HG03571 (cell line): ENCODE measurements around the gene TMEM232.
"Not testable (repeated sequence)": the region's sequence is repeated elsewhere in the genome, so short reads cannot be mapped to it uniquely, and the experiment has no call there.

Experiments
- ATAC-seq: cut with Tn5 transposase; IDR thresholded peaks from one replicate; pipeline ENCODE4 v1.9.1; 2021; ENCODE audit not compliant: unreplicated experiment

The TMEM232 gene

GRCh38 chr5:110726249-110727024 is at the start of gene TMEM232:
Gene TMEM232 (minus strand): TSS chr5:110726671. CDS start chr5:110667352, 59,319 bp downstream.
- peak; percentile 100 for ATAC-seq

GRCh38 chr5:110770286-110770685 is 43.8 kb upstream of the TMEM232 start:
- ATAC-seq: no peak

GRCh38 chr5:110769000-110769681 is 42.7 kb upstream of the TMEM232 start:
- no peak for ATAC-seq

- no peak for ATAC-seq
These were observed 41.8 kb upstream of the TMEM232 start for GRCh38 chr5:110768138-110768860.

- ATAC-seq: no peak
These were observed 33.7 kb upstream of the TMEM232 start for GRCh38 chr5:110760158-110760557.

- no peak for ATAC-seq
These were observed 30.8 kb upstream of the TMEM232 start for GRCh38 chr5:110757118-110757729.

GRCh38 chr5:110754181-110754580 is 27.7 kb upstream of the TMEM232 start:
- no peak for ATAC-seq

GRCh38 chr5:110753600-110753999 is 27.1 kb upstream of the TMEM232 start:
- ATAC-seq: no peak

- ATAC-seq: no peak
These were observed 26.5 kb upstream of the TMEM232 start for GRCh38 chr5:110752953-110753352.

- ATAC-seq: peak; percentile 98
These were observed 25.7 kb upstream of the TMEM232 start for GRCh38 chr5:110751902-110752762.

GRCh38 chr5:110738812-110739651 is 12.6 kb upstream of the TMEM232 start, which contains the start of gene SLC25A46:
Gene SLC25A46 (plus strand): TSS chr5:110739007. CDS start chr5:110739120, 113 bp downstream.
- peak; percentile 97 for ATAC-seq

- ATAC-seq: peak; percentile 53
These were observed 12.0 kb upstream of the TMEM232 start for GRCh38 chr5:110738503-110738811.

- no peak for ATAC-seq
These were observed 10.3 kb upstream of the TMEM232 start for GRCh38 chr5:110736753-110737152.

- ATAC-seq: no peak
These were observed 9.1 kb upstream of the TMEM232 start for GRCh38 chr5:110735556-110735955.

GRCh38 chr5:110734101-110734500 is 7.6 kb upstream of the TMEM232 start:
- no peak for ATAC-seq

GRCh38 chr5:110731499-110731898 is 5.0 kb upstream of the TMEM232 start:
- not testable (repeated sequence) for ATAC-seq

- peak; percentile 78 for ATAC-seq
These were observed 499 bp upstream of the TMEM232 start for GRCh38 chr5:110727025-110727314.

GRCh38 chr5:110718311-110718710 is 8.2 kb downstream of the TMEM232 start:
- no peak for ATAC-seq
